Fibroblast of skin of abdomen (primary cell): ENCODE data around the gene MKRN1. TPM values are rescaled to one million over a fixed set of nuclear protein-coding genes. Genes with fewer than 3 reads are reported as not detected.
A peak's percentile ranks its signal among the peaks of the same experiment; 100 is the strongest.
"Not testable (repeated sequence)": the region's sequence is repeated elsewhere in the genome, so short reads cannot be mapped to it uniquely, and the experiment has no call there.

Source experiments
- DNase-seq: peaks from one replicate; pipeline ENCODE4 v3.0.0-alpha.2; 2013
- polyA plus RNA-seq, 2 experiments: library from polyadenylated mRNA; unstranded; fragments of 120-200 nt; gene quantifications; one replicate each; pipeline ENCODE4 v1.2.1, GENCODE V29; 2013; ENCODE audit not compliant: insufficient read length in 2 of 2

Gene MKRN1
- polyA plus RNA-seq (2013, experiment 1 of 2; ENCODE audit: insufficient read length) = 58.1 TPM
- 55.6 TPM for polyA plus RNA-seq (2013, experiment 2 of 2; ENCODE audit: insufficient read length)

GRCh38 chr7:140479062-140479738, at the start of gene MKRN1:
TSS of gene MKRN1 (minus strand) at chr7:140479505. CDS start at chr7:140479344, 161 bp downstream.
- DNase-seq = peak; percentile 88

GRCh38 chr7:140526787-140527664, 47.7 kb upstream of the MKRN1 start:
- no peak for DNase-seq

- DNase-seq = no peak
Observed at GRCh38 chr7:140526214-140526613, 46.9 kb upstream of the MKRN1 start.

GRCh38 chr7:140525743-140526142, 46.4 kb upstream of the MKRN1 start:
- DNase-seq = peak; percentile 80

- DNase-seq = no peak
Observed at GRCh38 chr7:140521421-140521820, 42.1 kb upstream of the MKRN1 start.

- no peak for DNase-seq
Observed at GRCh38 chr7:140519007-140519399, 39.7 kb upstream of the MKRN1 start.

- DNase-seq = no peak
Observed at GRCh38 chr7:140518370-140519006, 39.2 kb upstream of the MKRN1 start.

GRCh38 chr7:140517546-140518369, 38.5 kb upstream of the MKRN1 start:
- peak; percentile 89 for DNase-seq

- DNase-seq = no peak
Observed at GRCh38 chr7:140512317-140513000, 33.2 kb upstream of the MKRN1 start.

GRCh38 chr7:140509789-140510188, 30.5 kb upstream of the MKRN1 start:
- DNase-seq = no peak

GRCh38 chr7:140507556-140507955, 28.3 kb upstream of the MKRN1 start:
- DNase-seq = not testable (repeated sequence)

GRCh38 chr7:140506788-140507464, 27.6 kb upstream of the MKRN1 start:
- DNase-seq = peak; percentile 67

- no peak for DNase-seq
Observed at GRCh38 chr7:140501966-140502365, 22.7 kb upstream of the MKRN1 start.

GRCh38 chr7:140497807-140498206, 18.5 kb upstream of the MKRN1 start:
- not testable (repeated sequence) for DNase-seq

- no peak for DNase-seq
Observed at GRCh38 chr7:140497241-140497769, 18.0 kb upstream of the MKRN1 start.

- no peak for DNase-seq
Observed at GRCh38 chr7:140495514-140496097, 16.3 kb upstream of the MKRN1 start.

- DNase-seq = no peak
Observed at GRCh38 chr7:140494867-140495266, 15.6 kb upstream of the MKRN1 start.

GRCh38 chr7:140489026-140489359, 9.7 kb upstream of the MKRN1 start:
- no peak for DNase-seq

- DNase-seq = no peak
Observed at GRCh38 chr7:140485500-140486265, 6.4 kb upstream of the MKRN1 start.
